ENCODE measurements around the gene TMTC3.

- no peak for TF ChIP-seq CTCF (IDR thresholded peaks at IDR 0.05)
- no peak for TF ChIP-seq POLR2A (IDR thresholded peaks at IDR 0.05)
Observed at GRCh38 chr12:88218293-88218692, 76.2 kb downstream of the TMTC3 start.

All from testis (tissue), 2 donors.